ENCODE results near the gene ARHGAP4.
A peak's percentile ranks its signal among the peaks of the same experiment; 100 is the strongest.

The ARHGAP4 gene

DNA sequence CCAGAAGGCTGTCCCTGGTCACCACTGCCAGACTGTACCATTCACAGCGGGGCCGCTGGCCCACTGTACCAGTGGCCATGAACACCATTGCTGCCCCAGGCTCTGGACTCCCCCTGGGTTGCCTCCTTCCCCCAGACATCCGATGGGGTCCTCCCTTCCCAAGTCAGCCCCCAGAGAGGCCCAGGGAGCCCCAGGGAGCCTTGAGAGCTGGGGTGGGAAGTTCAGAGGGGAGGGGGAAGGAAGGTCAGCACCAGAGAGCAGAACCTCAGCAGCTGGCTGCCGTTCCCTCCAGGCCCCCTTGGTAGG lies 441 bp upstream of the ARHGAP4 start:
- Histone ChIP-seq H3K9me3 (ENCODE audit: control insufficient read depth in 1 of 2, low read length in 2 of 2) (no peaks in the 10 kb centered on the region), H3K4me3 (ENCODE audit: low read depth in 1 of 2, low read length in 2 of 2) (peak overlapping the region; percentile 74 to 77), H3K27me3 (ENCODE audit: control insufficient read depth in 1 of 2, insufficient read depth in 2 of 2, low read length in 2 of 2) (no peaks in the 10 kb centered on the region), H3K4me1 (ENCODE audit: control insufficient read depth in 1 of 2, insufficient read depth in 2 of 2, low read length in 2 of 2) (peaks cover 29 to 30% of the 10 kb centered on the region in 2 donors), H3K9ac (ENCODE audit: low read depth in 1 of 2, low read length in 2 of 2) (peak overlapping the region; percentile 92 to 94), H3K27ac (ENCODE audit: low read depth, low read length) (peak overlapping the region; percentile 94), H3K36me3 (ENCODE audit: control insufficient read depth in 1 of 2, insufficient read depth in 2 of 2, low read length in 2 of 2) (peaks cover 0 to 12% of the 10 kb centered on the region in 2 donors)

DNA sequence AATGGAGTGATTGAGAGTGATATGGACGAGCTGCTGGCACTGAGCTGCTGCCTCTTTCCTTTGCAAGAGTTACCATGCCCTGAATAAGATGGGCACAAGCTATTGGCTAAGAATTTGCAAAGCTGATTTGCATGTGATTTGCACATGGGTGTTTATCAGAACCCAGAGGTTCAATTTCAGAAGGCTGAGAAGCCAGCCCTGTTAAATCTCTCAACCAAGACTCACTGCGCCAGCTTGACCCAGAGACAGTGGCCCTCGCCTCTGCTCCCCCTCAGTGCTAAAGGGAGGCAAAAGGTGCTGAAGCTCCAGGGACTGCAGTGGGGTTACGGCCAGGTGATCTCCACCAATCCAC lies 701 bp downstream of the ARHGAP4 start:
- no peaks in the 10 kb centered on the region for H3K9me3 ChIP-seq (ENCODE audit: control insufficient read depth in 1 of 2, low read length in 2 of 2)
- H3K27me3 ChIP-seq (ENCODE audit: control insufficient read depth in 1 of 2, insufficient read depth in 2 of 2, low read length in 2 of 2), result no peaks in the 10 kb centered on the region
- peaks cover 29 to 30% of the 10 kb centered on the region in 2 donors for H3K4me1 ChIP-seq (ENCODE audit: control insufficient read depth in 1 of 2, insufficient read depth in 2 of 2, low read length in 2 of 2)
- H3K27ac ChIP-seq (ENCODE audit: low read depth, low read length), result peak overlapping the region; percentile 39
- H3K36me3 ChIP-seq (ENCODE audit: control insufficient read depth in 1 of 2, insufficient read depth in 2 of 2, low read length in 2 of 2), result peaks cover 0 to 2% of the 10 kb centered on the region in 2 donors
- peak overlapping the region; percentile 25 to 32 for H3K9ac ChIP-seq (ENCODE audit: low read depth in 1 of 2, low read length in 2 of 2)
- H3K4me3 ChIP-seq (ENCODE audit: low read depth in 1 of 2, low read length in 2 of 2), result peak overlapping the region; percentile 60 to 62

DNA sequence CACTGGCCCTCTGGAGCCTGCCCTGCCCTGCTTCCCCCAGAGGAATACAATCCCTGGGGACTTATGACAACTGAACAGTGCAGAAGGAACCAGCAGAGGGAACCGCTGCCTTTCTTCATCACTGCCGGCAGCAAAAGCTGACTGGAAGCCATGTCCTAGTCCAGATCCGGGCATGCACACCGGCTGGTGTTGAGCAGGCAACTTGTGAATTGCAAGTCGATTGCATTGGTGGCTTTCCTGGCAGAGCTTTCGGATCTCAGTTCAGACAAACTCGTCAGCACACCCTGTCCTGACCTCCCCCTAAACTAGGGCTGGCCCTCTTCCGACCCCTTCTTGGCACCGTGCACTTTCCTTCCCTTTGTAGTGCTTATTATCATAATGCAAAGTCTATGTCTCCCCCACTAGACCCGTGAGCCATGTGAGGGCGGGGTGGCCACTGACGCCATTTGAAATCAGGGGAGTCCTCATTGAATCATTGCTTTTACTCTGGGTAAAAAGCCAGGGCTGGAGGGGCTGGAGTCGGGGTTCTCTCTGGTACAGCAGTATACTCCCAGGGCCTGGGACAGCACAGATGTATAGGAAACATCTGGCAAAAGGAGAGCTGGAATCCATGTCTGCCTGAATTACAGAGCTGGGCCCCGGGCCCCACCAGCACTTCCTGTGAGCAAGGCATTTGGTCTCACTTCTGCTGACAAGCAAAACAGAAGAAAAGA lies 1.8 kb downstream of the ARHGAP4 start:
- H3K4me1 ChIP-seq (ENCODE audit: control insufficient read depth in 1 of 2, insufficient read depth in 2 of 2, low read length in 2 of 2), result peaks cover 29 to 30% of the 10 kb centered on the region in 2 donors
- H3K27me3 ChIP-seq (ENCODE audit: control insufficient read depth in 1 of 2, insufficient read depth in 2 of 2, low read length in 2 of 2), result no peaks in the 10 kb centered on the region
- no peaks in the 10 kb centered on the region for H3K9me3 ChIP-seq (ENCODE audit: control insufficient read depth in 1 of 2, low read length in 2 of 2)
- no peaks in the 10 kb centered on the region for H3K36me3 ChIP-seq (ENCODE audit: control insufficient read depth in 1 of 2, insufficient read depth in 2 of 2, low read length in 2 of 2)
- peak overlapping the region; percentile 60 to 62 for H3K4me3 ChIP-seq (ENCODE audit: low read depth in 1 of 2, low read length in 2 of 2)
- no peak overlapping the region for H3K27ac ChIP-seq (ENCODE audit: low read depth, low read length)
- H3K9ac ChIP-seq (ENCODE audit: low read depth in 1 of 2, low read length in 2 of 2), result peak overlapping the region; percentile 32 to 33

DNA sequence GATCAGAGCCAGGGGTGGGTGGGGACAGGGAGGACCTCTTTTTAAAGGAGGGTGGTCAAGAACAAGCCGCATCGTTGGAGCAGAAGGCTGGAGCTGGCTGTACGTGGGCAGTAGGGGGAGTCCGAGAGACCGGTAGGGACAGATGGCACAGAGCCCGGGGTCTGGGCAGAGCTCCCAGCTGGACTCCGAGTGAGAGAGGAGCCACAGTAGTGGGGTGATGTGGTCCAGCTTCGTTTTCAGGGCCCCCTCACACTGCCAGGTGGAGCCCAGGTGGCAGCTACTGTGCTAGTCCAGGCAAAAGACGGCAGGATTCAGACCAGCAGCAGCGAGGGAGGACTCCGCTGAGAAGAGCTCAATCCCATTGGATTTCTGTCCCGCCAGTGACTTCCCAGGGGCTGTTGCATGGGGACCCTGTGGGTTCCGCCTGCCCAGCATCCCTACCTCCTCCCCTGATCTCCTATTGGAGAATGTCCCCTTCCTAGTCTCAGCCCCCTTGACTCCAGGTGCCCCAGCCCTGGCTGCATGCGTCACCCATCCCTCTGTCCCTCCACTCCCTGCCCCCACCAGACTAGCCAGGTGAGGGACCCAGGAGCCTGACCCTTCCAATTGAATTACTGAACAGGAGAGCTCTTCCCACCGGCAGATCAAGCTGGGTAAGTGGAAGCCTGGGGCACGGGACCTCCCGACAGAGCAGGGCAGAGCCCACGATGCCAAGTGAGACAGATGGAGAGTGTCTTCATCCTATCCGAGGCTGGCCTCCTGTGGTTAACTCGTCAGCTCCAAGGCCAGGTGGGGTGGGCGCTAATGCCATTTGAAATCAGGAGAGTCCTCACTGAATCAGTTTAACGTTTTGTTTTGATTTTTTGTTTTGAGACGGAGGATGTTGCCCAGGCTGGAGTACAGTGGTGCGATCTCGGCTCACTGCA lies 2.9 kb downstream of the ARHGAP4 start:
- no peak overlapping the region for H3K9ac ChIP-seq (ENCODE audit: low read depth in 1 of 2, low read length in 2 of 2)
- H3K4me1 ChIP-seq (ENCODE audit: control insufficient read depth in 1 of 2, insufficient read depth in 2 of 2, low read length in 2 of 2), result peaks cover 23 to 29% of the 10 kb centered on the region in 2 donors
- H3K4me3 ChIP-seq (ENCODE audit: low read depth in 1 of 2, low read length in 2 of 2), result peak overlapping the region in 1 of 2 donors; percentile 35
- H3K27ac ChIP-seq (ENCODE audit: low read depth, low read length), result no peak overlapping the region
- no peaks in the 10 kb centered on the region for H3K27me3 ChIP-seq (ENCODE audit: control insufficient read depth in 1 of 2, insufficient read depth in 2 of 2, low read length in 2 of 2)
- no peaks in the 10 kb centered on the region for H3K36me3 ChIP-seq (ENCODE audit: control insufficient read depth in 1 of 2, insufficient read depth in 2 of 2, low read length in 2 of 2)
- no peaks in the 10 kb centered on the region for H3K9me3 ChIP-seq (ENCODE audit: control insufficient read depth in 1 of 2, low read length in 2 of 2)

DNA sequence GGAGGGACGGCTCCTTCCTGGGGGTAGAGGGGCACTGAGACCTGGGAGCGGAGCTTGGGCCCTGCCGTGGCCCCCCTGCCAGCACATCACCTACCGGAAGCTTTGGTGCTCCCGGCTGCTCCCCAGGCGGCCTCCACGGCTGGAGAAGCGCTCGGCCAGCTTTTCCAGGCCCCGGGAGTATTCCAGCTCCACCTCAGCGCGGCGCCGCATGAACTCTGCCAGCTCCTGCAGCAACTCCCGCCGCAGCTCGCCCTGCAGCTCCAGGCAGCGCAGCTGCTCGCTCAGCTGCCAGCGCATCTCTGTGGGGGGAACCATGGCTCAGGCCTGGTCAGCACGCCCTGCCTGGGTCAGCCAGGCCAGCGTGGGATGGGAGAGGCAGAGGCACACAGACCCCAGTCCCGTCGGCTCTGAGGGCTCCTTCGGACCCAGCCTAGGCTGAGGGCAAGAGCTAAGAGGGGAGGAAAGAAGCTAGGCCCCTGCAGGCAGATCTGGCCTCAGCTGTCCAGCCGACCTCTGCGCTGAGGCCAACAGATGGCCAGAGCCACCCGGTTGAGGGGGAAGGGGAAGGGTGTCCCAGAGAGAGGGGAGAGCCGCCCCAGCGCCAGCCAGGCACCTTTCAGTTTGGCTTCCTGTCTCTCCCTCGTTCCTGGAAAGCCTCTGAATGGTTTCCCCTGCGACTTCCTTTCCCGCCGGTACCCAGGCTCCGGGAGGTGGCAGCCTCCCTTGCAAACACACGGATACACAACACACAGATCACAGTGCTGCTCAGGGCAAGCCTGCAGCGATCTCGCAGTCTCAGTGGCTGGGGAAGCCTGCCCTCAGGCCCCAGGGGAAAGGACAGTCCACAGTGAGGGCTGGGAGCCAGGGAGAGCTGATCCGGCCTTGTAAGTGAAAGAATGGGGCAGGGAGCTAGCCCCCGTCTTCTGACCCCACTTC lies 4.3 kb downstream of the ARHGAP4 start:
- H3K4me1 ChIP-seq (ENCODE audit: control insufficient read depth in 1 of 2, insufficient read depth in 2 of 2, low read length in 2 of 2), result peaks cover 15 to 21% of the 10 kb centered on the region in 2 donors
- no peak overlapping the region for H3K9ac ChIP-seq (ENCODE audit: low read depth in 1 of 2, low read length in 2 of 2)
- peaks cover 0 to 6% of the 10 kb centered on the region in 2 donors for H3K36me3 ChIP-seq (ENCODE audit: control insufficient read depth in 1 of 2, insufficient read depth in 2 of 2, low read length in 2 of 2)
- no peaks in the 10 kb centered on the region for H3K9me3 ChIP-seq (ENCODE audit: control insufficient read depth in 1 of 2, low read length in 2 of 2)
- H3K4me3 ChIP-seq (ENCODE audit: low read depth in 1 of 2, low read length in 2 of 2), result no peak overlapping the region
- no peak overlapping the region for H3K27ac ChIP-seq (ENCODE audit: low read depth, low read length)
- H3K27me3 ChIP-seq (ENCODE audit: control insufficient read depth in 1 of 2, insufficient read depth in 2 of 2, low read length in 2 of 2), result no peaks in the 10 kb centered on the region

DNA sequence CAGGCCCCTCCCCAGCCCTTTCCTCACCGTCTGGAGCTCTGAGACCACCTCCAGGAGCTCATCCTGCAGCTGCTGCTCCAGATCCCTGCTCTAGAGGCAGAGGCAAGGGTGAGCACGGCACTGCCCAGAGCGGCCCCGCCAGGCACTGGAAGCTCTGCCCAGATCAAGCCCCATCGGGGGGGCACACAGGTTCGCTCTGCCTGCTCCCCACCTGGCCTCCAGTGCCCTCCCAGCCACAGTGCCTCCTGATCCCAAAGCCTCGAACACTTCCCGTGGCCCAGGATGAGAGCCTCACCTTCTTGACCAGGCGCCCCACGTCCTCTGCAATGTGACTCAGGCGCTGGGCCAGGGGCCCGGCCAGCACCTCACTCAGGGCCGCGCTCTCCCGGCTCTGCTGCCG lies 5.0 kb downstream of the ARHGAP4 start:
- H3K4me1 ChIP-seq (ENCODE audit: control insufficient read depth in 1 of 2, insufficient read depth in 2 of 2, low read length in 2 of 2), result peaks cover 15 to 19% of the 10 kb centered on the region in 2 donors
- no peak overlapping the region for H3K27ac ChIP-seq (ENCODE audit: low read depth, low read length)
- H3K9me3 ChIP-seq (ENCODE audit: control insufficient read depth in 1 of 2, low read length in 2 of 2), result no peaks in the 10 kb centered on the region
- no peaks in the 10 kb centered on the region for H3K27me3 ChIP-seq (ENCODE audit: control insufficient read depth in 1 of 2, insufficient read depth in 2 of 2, low read length in 2 of 2)
- H3K36me3 ChIP-seq (ENCODE audit: control insufficient read depth in 1 of 2, insufficient read depth in 2 of 2, low read length in 2 of 2), result peaks cover 0 to 6% of the 10 kb centered on the region in 2 donors
- no peak overlapping the region for H3K9ac ChIP-seq (ENCODE audit: low read depth in 1 of 2, low read length in 2 of 2)
- no peak overlapping the region for H3K4me3 ChIP-seq (ENCODE audit: low read depth in 1 of 2, low read length in 2 of 2)

DNA sequence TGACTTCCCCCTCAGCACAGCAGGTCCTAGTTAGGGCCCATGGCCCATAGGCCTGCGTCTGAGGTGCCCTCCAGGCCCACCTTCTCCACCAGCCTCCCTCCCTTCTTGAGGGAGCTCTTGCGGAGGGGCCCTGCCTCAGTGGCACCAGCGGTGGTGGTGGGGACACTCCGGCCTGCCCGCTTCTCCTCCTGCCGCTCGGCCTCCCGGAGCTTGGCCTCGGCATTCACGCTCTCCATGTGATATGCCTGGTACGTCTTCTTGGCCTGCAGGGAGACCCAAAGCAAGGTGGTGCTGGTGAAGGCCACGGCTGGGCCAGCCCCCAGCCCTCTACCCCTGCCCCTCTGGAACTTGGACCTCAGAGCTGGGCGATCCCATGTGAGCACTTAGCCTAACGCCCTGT lies 5.5 kb downstream of the ARHGAP4 start:
- H3K27ac ChIP-seq (ENCODE audit: low read depth, low read length), result no peak overlapping the region
- peaks cover 0 to 6% of the 10 kb centered on the region in 2 donors for H3K36me3 ChIP-seq (ENCODE audit: control insufficient read depth in 1 of 2, insufficient read depth in 2 of 2, low read length in 2 of 2)
- no peak overlapping the region for H3K4me3 ChIP-seq (ENCODE audit: low read depth in 1 of 2, low read length in 2 of 2)
- no peaks in the 10 kb centered on the region for H3K27me3 ChIP-seq (ENCODE audit: control insufficient read depth in 1 of 2, insufficient read depth in 2 of 2, low read length in 2 of 2)
- no peak overlapping the region for H3K9ac ChIP-seq (ENCODE audit: low read depth in 1 of 2, low read length in 2 of 2)
- no peaks in the 10 kb centered on the region for H3K9me3 ChIP-seq (ENCODE audit: control insufficient read depth in 1 of 2, low read length in 2 of 2)
- peaks cover 15 to 16% of the 10 kb centered on the region in 2 donors for H3K4me1 ChIP-seq (ENCODE audit: control insufficient read depth in 1 of 2, insufficient read depth in 2 of 2, low read length in 2 of 2)

DNA sequence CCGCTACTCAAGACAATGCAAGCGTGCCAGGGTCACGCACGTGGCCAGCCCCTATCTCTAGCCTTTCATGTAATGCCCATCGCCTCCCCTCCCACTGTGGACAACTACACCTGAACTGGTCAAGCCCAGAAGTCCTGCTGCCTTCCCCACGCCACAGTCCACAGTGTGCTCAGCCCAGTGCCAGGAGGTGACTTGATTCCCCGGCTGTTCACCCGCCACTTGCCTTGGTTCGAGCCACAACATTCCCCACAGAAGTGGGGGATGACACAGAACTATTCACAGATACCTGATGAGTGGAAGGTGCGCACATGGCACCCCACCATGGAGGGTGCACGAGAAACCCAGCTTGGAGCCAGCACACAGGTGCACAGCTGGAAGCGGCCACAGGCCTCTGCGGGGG lies 6.8 kb downstream of the ARHGAP4 start:
- Histone ChIP-seq H3K4me1 (ENCODE audit: control insufficient read depth in 1 of 2, insufficient read depth in 2 of 2, low read length in 2 of 2) (peaks cover 4 to 15% of the 10 kb centered on the region in 2 donors), H3K27me3 (ENCODE audit: control insufficient read depth in 1 of 2, insufficient read depth in 2 of 2, low read length in 2 of 2) (no peaks in the 10 kb centered on the region)

DNA sequence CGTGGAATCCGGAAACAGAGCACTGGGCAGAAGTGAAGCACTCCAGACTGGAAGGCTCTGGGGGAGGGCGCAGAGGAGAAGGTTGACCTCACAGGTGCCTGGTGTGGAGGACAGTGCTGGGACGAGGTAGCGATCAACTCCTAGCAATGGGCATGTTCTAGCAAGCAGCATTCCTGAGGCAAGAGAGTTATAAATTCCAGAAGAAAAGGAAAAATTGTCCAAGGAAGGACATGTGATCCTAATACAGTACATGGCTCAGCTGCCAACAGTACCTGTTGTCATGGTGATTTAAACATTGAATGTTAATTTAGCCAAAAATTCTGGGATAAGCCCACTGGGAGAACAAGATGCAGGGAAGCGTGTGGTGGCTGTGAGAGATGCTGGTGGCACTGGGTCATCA lies 8.2 kb downstream of the ARHGAP4 start:
- Histone ChIP-seq H3K9ac (ENCODE audit: low read depth in 1 of 2, low read length in 2 of 2) (no peak overlapping the region), H3K27ac (ENCODE audit: low read depth, low read length) (no peak overlapping the region), H3K27me3 (ENCODE audit: control insufficient read depth in 1 of 2, insufficient read depth in 2 of 2, low read length in 2 of 2) (no peaks in the 10 kb centered on the region), H3K4me3 (ENCODE audit: low read depth in 1 of 2, low read length in 2 of 2) (no peak overlapping the region), H3K4me1 (ENCODE audit: control insufficient read depth in 1 of 2, insufficient read depth in 2 of 2, low read length in 2 of 2) (peaks cover 0 to 8% of the 10 kb centered on the region in 2 donors), H3K9me3 (ENCODE audit: control insufficient read depth in 1 of 2, low read length in 2 of 2) (no peaks in the 10 kb centered on the region), H3K36me3 (ENCODE audit: control insufficient read depth in 1 of 2, insufficient read depth in 2 of 2, low read length in 2 of 2) (peaks cover 0 to 6% of the 10 kb centered on the region in 2 donors)

More for the DNA sequence above, 6.8 kb downstream of the ARHGAP4 start:
- Histone ChIP-seq H3K4me3 (ENCODE audit: low read depth in 1 of 2, low read length in 2 of 2) (no peak overlapping the region), H3K27ac (ENCODE audit: low read depth, low read length) (no peak overlapping the region), H3K36me3 (ENCODE audit: control insufficient read depth in 1 of 2, insufficient read depth in 2 of 2, low read length in 2 of 2) (peaks cover 0 to 6% of the 10 kb centered on the region in 2 donors), H3K9me3 (ENCODE audit: control insufficient read depth in 1 of 2, low read length in 2 of 2) (no peaks in the 10 kb centered on the region), H3K9ac (ENCODE audit: low read depth in 1 of 2, low read length in 2 of 2) (no peak overlapping the region)
